Astrocyte of the spinal cord (primary cell): ENCODE data around the gene DYSF.

Experiments
- DNase-seq: peaks from one replicate; pipeline ENCODE4 v3.0.0; 2011; ENCODE audit warnings: low read depth, low spot score
- H3K4me3 ChIP-seq: 2 replicates; pipeline ENCODE4 v1.5.1; 2011; ENCODE audit warnings: low read depth, mild to moderate bottlenecking, low read length, moderate library complexity
- in situ Hi-C: cut with HindIII; loops from 2 replicates; pipeline ENCODE4 v1.10.0; 2017; ENCODE audit warnings: low sequenced_read_pairs
- TF ChIP-seq, protein P1 (sequence below): IDR thresholded peaks from 2 replicates; pipeline ENCODE4 v1.5.1; 2012; ENCODE audit warnings: low read depth, mild to moderate bottlenecking, low read length, inconsistent platforms

Gene DYSF

DNA sequence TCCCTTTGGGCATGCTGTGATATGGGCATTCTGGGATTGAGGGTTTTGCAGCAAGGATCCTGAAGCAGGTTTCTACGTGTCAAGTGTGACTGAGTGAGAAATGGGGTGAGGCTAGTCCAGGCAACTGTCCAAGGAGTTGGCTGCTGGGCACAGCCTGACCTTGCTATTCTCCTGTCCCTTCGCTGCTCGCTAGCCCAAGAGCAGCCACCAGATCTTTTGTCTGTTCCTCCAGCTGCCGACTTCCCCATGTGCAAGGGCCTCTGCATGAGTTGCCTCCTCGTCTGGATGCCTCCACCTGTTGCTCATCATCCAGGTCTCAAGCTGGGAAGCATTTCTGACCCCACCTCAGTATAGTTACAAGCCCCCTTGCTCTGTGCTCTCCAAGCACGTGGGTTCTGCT lies 71.1 kb downstream of the DYSF start:
- H3K4me3 ChIP-seq = no peak overlapping the region
- TF ChIP-seq, protein P1, sequence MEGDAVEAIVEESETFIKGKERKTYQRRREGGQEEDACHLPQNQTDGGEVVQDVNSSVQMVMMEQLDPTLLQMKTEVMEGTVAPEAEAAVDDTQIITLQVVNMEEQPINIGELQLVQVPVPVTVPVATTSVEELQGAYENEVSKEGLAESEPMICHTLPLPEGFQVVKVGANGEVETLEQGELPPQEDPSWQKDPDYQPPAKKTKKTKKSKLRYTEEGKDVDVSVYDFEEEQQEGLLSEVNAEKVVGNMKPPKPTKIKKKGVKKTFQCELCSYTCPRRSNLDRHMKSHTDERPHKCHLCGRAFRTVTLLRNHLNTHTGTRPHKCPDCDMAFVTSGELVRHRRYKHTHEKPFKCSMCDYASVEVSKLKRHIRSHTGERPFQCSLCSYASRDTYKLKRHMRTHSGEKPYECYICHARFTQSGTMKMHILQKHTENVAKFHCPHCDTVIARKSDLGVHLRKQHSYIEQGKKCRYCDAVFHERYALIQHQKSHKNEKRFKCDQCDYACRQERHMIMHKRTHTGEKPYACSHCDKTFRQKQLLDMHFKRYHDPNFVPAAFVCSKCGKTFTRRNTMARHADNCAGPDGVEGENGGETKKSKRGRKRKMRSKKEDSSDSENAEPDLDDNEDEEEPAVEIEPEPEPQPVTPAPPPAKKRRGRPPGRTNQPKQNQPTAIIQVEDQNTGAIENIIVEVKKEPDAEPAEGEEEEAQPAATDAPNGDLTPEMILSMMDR = no peak
- DNase-seq = no peak
- in situ Hi-C loops = no loop called here

DNA sequence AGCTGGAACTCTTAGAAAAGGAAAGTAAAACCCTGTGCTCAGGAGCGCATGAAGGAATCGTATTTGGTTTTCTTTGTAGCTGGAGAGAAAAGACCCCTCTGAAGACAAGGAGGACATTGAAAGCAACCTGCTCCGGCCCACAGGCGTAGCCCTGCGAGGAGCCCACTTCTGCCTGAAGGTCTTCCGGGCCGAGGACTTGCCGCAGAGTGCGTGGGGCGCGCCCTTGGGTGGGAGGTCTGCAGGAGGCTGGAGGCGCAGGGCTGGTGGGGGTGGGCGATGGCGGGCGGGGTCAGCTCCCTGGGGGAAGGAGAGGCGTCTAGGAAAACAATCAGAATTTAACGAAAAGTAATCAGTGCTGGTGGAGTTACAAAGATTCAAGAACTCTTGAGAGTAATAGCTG lies 72.8 kb downstream of the DYSF start:
- no peak overlapping the region for H3K4me3 ChIP-seq
- TF ChIP-seq, protein P1 = no peak
- in situ Hi-C loops = no loop called here
- no peak for DNase-seq

DNA sequence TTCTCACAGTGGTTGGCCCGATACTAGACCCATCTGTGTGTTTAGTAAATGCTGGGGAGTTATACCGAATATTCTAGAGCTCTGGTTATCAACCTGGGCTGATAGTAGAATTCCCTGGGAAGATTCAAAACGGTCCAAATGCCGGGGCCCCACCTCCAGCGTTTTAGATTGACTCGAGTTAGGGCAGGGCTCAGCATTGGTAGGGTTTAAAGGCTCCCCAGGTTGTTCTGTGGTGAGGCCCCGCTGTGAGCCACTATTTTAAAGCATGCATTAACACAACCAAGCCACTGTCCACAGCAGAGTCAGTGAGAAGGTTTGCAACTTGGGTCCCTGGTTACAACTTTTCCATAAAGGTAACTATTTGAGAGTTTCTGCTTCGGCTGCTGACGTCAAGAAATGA lies 73.6 kb downstream of the DYSF start:
- in situ Hi-C loops = no loop called here
- TF ChIP-seq, protein P1 = no peak
- DNase-seq = no peak
- H3K4me3 ChIP-seq = no peak overlapping the region

DNA sequence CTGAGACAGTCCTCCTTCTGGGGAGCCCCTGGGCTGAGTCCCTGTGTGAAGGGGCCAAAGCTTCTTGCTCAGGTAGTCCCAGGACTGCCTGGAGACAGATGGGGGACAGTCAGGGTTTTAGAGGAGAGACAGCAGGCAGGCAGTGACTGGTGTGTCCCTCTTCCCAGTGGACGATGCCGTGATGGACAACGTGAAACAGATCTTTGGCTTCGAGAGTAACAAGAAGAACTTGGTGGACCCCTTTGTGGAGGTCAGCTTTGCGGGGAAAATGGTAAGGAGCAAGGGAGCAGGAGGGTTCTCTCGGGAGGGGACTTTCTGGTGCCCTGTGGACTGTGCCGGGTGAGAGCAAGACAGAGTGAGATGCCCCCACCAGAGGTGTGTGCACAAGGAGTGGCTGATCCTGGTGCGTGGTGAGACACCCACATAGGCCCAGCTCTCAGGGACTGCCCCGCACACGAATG lies 74.8 kb downstream of the DYSF start:
- in situ Hi-C loops = no loop called here
- H3K4me3 ChIP-seq = no peak overlapping the region
- TF ChIP-seq, protein P1 = no peak
- DNase-seq = no peak

DNA sequence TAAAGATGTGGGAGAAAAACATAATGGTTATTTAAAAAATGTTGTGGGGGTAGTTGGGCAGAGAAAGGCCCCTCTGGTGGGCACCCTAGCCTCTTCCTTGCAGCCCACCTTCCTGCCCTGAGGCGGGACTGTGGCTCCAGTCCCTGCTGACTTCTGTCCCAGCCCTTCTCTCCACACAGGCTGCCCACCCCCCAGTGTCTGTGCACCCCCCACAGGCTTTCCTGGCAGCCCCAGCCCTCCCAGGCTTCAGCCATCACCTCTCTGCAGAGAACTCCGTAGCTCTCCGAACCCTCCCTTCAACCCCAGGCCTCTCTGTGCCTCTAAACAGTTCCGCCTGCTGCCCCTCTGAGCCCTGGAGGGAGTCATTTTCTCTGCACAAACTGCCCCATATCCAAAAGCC lies 75.4 kb downstream of the DYSF start:
- no peak overlapping the region for H3K4me3 ChIP-seq
- no peak for DNase-seq
- in situ Hi-C loops = no loop called here
- TF ChIP-seq, protein P1 = no peak

DNA sequence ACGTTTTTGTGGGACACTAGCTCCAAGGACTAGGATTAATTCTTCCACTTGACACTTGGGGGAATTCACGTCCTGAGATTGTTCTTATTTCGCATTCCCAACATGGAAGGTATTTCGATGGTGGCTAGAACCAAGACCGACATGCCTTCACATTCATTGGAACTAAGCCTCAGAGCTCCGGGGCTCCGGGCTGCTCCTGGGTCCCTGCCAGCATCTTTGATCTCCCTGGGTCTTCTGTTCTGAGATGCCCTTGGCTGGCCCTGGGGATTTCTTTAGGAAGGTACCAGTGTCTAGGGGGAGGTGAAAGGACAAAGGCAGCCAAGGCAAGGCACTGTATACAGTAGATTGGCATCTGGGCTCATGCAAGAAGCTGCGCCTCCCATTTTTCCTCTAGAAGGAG lies 76.8 kb downstream of the DYSF start:
- DNase-seq = no peak
- TF ChIP-seq, protein P1 = no peak
- no peak overlapping the region for H3K4me3 ChIP-seq
- in situ Hi-C loops = no loop called here
